Ascending aorta (tissue), 2 donors: Measurements from ENCODE around the gene RASSF5. TPM values are rescaled to one million over a fixed set of nuclear protein-coding genes. Genes with fewer than 3 reads are reported as not detected.

ENCODE experiments used
- DNase-seq, 2 donors: peaks; one replicate each; pipeline ENCODE4 v3.0.0-alpha.2; 2019; ENCODE audit warnings: low spot score in 2 of 2
- H3K27ac ChIP-seq, 2 donors: fragments of 200-600 bp; sonication (generic); one replicate each; pipeline ENCODE4 v1.5.1; 2016 to 2017; ENCODE audit warnings: mild to moderate bottlenecking in 1 of 2
- H3K27me3 ChIP-seq: fragments of 200-600 bp; sonication (generic); one replicate; pipeline ENCODE4 v1.5.1; 2017
- H3K36me3 ChIP-seq, 2 donors: fragments of 200-600 bp; sonication (generic); one replicate each; pipeline ENCODE4 v1.5.1; 2016
- H3K4me1 ChIP-seq, 2 donors: fragments of 200-600 bp; sonication (generic); one replicate each; pipeline ENCODE4 v1.5.1; 2016 to 2017; ENCODE audit warnings: mild to moderate bottlenecking in 1 of 2
- H3K4me3 ChIP-seq, 2 donors: fragments of 200-600 bp; sonication (generic); one replicate each; pipeline ENCODE4 v1.5.1; 2016 to 2017; ENCODE audit warnings: mild to moderate bottlenecking in 1 of 2
- H3K9me3 ChIP-seq, 2 donors: fragments of 200-600 bp; sonication (generic); one replicate each; pipeline ENCODE4 v1.5.1; 2016
- intact Hi-C: fragments of 100-400 bp; cut with DNase I; formaldehyde crosslinking; loops from one replicate; pipeline ENCODE4 v1.15.1; 2023
- total RNA-seq: library from RNA; depleted of rRNA; stranded (reverse); fragments of >200 nt; gene quantifications from one replicate; pipeline ENCODE4 v1.1.0, GENCODE V29; 2016
- TF ChIP-seq, protein P1 (sequence below), 3 experiments: fragments of 200-600 bp in 2 of 3; fragments of 450-650 bp in 1 of 3; sonication (generic) in 2 of 3; IDR thresholded peaks; one replicate each; pipeline ENCODE4 v1.5.1; 2016 to 2019; ENCODE audit warnings: antibody characterized with exemption in 3 of 3, mild to moderate bottlenecking in 1 of 3, moderate library complexity in 1 of 3

The RASSF5 gene
- total RNA-seq, 1 donor from 2014 or later: 8.9 TPM

DNA sequence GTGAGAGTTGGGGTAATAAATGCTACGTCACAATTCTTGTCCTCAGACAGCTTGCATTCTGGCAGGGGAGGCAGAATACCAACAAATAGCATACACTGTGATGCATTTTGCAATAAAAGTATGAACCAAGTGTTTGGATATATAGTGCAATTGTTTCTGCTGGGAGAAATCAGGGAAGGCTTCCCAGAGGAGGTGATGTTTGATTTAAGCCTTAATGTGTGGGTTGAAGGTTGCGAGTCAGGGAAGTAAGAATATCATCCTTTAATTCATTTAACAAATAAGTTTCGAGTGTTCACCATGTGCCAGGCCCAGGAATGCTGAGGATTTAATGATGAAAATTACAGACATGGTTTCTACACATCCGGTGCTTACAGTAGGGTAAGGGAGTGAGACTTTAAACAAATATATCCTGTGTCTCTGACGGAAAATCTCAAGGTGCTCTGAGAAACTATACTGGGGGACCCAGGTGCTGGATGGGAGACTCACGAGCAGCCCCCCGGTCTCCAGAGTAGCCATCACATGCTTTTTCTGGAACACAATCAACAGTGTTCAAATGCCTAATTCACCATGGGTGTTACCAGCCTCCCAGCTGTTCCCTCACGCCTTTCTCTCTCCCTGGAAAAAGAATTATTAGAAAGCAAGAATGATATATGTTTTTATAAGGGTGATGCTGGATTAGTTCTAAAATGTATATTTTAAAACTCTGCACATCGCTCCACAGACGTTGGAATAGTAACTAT lies 31.7 kb downstream of the RASSF5 start:
- no peak for DNase-seq
- peak overlapping the region in 1 of 2 donors; percentile 84 for H3K27ac ChIP-seq
- peaks cover 0 to 20% of the 10 kb centered on the region in 2 donors for H3K4me1 ChIP-seq
- no peak overlapping the region for H3K4me3 ChIP-seq
- peaks cover 0 to 4% of the 10 kb centered on the region in 2 donors for H3K36me3 ChIP-seq
- H3K27me3 ChIP-seq: no peaks in the 10 kb centered on the region
- intact Hi-C loops: no loop called here
- TF ChIP-seq, protein P1, sequence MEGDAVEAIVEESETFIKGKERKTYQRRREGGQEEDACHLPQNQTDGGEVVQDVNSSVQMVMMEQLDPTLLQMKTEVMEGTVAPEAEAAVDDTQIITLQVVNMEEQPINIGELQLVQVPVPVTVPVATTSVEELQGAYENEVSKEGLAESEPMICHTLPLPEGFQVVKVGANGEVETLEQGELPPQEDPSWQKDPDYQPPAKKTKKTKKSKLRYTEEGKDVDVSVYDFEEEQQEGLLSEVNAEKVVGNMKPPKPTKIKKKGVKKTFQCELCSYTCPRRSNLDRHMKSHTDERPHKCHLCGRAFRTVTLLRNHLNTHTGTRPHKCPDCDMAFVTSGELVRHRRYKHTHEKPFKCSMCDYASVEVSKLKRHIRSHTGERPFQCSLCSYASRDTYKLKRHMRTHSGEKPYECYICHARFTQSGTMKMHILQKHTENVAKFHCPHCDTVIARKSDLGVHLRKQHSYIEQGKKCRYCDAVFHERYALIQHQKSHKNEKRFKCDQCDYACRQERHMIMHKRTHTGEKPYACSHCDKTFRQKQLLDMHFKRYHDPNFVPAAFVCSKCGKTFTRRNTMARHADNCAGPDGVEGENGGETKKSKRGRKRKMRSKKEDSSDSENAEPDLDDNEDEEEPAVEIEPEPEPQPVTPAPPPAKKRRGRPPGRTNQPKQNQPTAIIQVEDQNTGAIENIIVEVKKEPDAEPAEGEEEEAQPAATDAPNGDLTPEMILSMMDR (IDR thresholded peaks at IDR 0.05): no peak
- no peaks in the 10 kb centered on the region for H3K9me3 ChIP-seq

DNA sequence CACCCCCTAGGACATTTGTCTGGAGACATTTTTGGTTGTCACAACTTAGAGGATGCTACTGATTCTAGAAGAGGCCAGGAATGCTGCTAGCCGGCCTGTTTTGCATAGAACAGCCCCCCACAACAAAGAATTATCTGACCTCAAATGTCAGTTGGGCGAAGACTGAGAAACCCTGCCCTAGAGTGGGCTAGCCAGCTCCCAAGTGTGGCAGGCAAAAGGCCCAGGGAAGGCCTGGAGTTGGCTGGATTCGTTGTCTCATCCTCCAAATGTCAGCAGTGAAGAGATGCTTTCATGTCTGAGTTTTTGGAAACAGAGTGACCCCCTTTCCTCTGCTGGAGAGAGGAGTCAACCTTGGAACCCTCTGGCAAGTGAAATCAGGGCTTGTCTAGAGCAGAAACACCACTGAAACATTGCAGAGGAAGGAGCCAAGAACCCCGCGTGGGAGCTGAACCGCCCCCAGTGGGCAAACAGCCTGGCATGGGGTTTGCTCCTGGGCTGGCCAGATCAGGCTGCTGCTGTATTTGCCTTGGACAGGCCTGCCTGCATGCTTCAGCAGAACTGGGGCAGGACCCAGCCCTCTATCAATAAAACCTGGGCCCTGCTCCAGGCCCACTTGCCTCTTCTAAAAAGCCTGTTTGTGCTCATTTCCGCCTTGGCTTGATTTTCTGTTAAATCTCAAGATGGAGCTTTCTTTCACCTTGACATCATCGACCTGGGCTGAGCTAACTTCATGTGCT lies 32.9 kb downstream of the RASSF5 start:
- TF ChIP-seq, protein P1 (IDR thresholded peaks at IDR 0.05): no peak
- peaks cover 0 to 20% of the 10 kb centered on the region in 2 donors for H3K4me1 ChIP-seq
- H3K27ac ChIP-seq: peak overlapping the region; percentile 84
- H3K27me3 ChIP-seq: no peaks in the 10 kb centered on the region
- peaks cover 0 to 4% of the 10 kb centered on the region in 2 donors for H3K36me3 ChIP-seq
- peak overlapping the region in 1 of 2 donors; percentile 28 for H3K4me3 ChIP-seq
- DNase-seq: peak in 1 of 2 donors; percentile 82
- intact Hi-C loops: loop anchor here (1.0 to 5.0 kb wide), 2 partner anchors 33 to 50 kb away; partner anchors contain the start of gene RASSF5
- no peaks in the 10 kb centered on the region for H3K9me3 ChIP-seq

DNA sequence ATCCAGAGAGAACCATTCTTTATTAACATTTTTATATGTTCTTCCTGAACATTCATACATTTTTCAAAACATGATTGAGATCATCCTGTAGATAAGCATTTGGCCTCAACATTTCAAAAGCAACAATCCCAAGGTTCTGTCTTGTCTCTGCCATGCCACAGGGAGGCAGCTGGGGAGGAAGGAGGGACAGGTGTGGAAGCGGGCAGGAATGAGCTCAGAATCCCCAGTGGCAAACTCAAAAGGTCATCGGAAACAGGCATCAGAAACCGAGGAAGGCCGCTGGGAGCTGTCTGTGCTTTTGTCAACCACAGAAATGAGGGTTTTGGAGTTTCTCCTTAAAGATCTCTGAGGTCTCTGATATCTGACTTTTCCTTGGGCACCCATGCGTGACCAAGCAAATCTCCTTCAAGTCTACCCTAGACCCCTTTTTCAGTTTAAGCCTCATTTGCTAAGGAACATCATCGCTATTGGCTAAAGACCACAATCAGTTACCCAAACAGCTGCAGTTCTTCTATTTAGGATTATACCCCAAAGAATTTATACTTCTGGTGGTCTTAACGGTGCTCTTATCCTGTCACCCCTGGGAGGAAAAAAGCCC lies 34.0 kb downstream of the RASSF5 start:
- no peaks in the 10 kb centered on the region for H3K9me3 ChIP-seq
- peaks cover 0 to 4% of the 10 kb centered on the region in 2 donors for H3K36me3 ChIP-seq
- no peaks in the 10 kb centered on the region for H3K27me3 ChIP-seq
- intact Hi-C loops: loop anchor here (5.0 kb wide), 1 partner anchor 34 kb away; the partner anchor contains the start of gene RASSF5
- H3K4me1 ChIP-seq: peaks cover 0 to 20% of the 10 kb centered on the region in 2 donors
- TF ChIP-seq, protein P1 (IDR thresholded peaks at IDR 0.05): no peak
- no peak for DNase-seq
- peak overlapping the region; percentile 84 for H3K27ac ChIP-seq
- H3K4me3 ChIP-seq: no peak overlapping the region

DNA sequence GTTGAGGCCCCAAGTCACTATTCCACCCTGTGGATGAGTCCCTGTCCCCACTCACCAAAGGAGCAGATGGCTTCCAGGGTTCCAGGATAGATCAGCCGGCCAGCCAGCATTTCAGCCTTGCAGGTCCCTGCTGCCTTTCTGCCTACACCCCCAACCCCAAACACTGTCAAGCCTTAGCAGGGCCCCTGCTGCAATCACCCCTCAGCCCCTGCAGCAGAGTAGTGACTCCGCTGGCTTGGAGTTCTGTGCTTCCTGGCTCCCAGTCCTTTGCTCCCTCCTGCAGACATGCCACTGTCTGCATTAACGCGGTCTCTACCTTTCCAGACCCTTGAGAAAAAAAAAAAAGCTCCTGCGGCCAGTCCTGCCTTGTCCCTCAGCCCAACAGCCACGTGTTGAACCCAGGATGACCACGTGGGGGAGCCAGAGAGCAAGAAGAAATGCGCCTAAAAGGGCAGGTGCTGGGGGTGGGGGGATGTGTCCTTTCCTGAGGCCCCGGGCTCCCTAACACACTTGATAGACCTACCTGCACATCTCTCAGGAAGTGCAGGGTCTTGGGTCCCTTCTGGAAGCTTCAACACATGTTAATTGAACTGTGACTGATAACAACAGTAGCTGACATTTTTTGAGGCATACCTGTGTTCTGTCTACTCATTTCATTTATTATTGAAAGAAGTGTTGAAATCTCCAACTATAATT lies 37.4 kb downstream of the RASSF5 start:
- H3K36me3 ChIP-seq: no peaks in the 10 kb centered on the region

More for the DNA sequence above, 37.4 kb downstream of the RASSF5 start:
- DNase-seq: peak in 1 of 2 donors; percentile 83
- Histone ChIP-seq H3K9me3 (no peaks in the 10 kb centered on the region), H3K4me1 (peaks cover 0 to 17% of the 10 kb centered on the region in 2 donors), H3K27ac (no peak overlapping the region), H3K27me3 (no peaks in the 10 kb centered on the region), H3K4me3 (no peak overlapping the region)
- intact Hi-C loops: loop anchor here (2.0 to 5.0 kb wide), 2 partner anchors 37 to 38 kb away; partner anchors contain the start of gene RASSF5
- TF ChIP-seq, protein P1 (IDR thresholded peaks at IDR 0.05): peak; percentile 63 to 91 (median 83)
